ENCODE results near the gene SIRT3. TPM values are rescaled to one million over a fixed set of nuclear protein-coding genes. Genes with fewer than 3 reads are reported as not detected.
"Not testable (repeated sequence)": the region's sequence is repeated elsewhere in the genome, so short reads cannot be mapped to it uniquely, and the experiment has no call there.

Gene SIRT3
- total RNA-seq, 4 donors from 2014 or later = 7.9 to 20.1 (median 14.0) TPM

DNA sequence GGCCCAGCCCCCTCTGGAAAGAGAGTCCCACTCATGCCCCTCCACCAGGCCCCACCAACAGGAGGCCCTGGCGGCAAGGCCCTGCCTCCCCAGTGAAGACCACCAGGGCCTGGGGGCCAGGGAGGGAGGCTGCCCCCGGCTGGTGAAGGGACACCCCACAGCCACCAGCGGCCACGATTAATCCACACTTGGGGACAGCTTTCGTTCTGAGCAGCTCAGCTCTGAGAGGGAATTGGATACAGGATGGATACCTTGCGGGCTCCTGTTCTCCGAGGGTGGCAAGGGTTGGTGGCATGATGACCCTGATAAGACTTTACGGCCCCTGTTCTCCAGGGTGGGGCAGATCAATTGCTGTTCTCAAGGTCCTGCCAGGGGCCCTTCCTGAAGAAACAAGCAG is 35.2 kb upstream of the SIRT3 start:
- no peak overlapping the region for H3K27ac ChIP-seq (replicated peaks in 1 of 4)

DNA sequence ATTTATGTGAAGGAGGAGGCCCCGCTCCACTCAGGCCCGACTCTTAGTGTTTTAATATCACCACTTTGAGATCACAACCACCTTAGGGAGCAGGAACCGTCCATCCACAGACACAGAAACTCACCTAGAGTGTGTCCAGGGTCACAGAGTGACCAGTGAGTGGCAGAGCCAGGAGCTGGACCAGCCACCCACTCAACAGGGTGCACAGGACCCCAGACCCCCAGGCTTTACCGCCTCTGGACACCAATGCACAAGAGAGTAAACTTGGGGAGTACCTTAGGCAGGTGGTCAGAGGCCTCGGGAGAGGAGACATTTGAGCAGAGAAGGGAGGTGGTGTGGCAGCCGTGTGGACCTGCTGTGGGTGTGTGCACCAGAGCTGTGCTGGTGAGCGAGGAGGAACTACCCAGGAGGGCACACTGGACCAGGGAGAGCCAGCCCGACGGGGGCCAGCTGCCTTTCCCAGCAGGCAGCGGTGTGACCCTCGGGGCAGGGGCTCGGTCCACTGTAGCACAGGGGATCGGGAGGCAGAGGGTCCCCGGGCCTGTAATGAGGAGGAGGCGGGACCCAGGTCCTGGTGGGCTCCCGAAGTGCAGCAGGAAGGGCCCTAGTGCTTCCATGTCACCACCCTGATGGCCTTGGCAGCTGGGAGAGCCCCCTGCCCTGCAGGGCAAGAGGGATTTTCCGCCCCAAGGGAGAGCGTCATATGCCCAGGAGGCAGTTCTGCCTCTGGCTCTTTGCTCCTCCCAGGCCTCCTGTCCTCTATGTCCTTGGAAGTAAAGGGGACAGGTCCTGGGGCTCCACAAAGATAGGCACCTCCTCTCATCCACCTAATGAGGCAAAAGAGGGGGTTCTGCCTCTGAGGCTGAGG is 34.5 kb upstream of the SIRT3 start:
- TF ChIP-seq, protein P1, sequence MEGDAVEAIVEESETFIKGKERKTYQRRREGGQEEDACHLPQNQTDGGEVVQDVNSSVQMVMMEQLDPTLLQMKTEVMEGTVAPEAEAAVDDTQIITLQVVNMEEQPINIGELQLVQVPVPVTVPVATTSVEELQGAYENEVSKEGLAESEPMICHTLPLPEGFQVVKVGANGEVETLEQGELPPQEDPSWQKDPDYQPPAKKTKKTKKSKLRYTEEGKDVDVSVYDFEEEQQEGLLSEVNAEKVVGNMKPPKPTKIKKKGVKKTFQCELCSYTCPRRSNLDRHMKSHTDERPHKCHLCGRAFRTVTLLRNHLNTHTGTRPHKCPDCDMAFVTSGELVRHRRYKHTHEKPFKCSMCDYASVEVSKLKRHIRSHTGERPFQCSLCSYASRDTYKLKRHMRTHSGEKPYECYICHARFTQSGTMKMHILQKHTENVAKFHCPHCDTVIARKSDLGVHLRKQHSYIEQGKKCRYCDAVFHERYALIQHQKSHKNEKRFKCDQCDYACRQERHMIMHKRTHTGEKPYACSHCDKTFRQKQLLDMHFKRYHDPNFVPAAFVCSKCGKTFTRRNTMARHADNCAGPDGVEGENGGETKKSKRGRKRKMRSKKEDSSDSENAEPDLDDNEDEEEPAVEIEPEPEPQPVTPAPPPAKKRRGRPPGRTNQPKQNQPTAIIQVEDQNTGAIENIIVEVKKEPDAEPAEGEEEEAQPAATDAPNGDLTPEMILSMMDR (IDR thresholded peaks at IDR 0.05) = no peak
- TF ChIP-seq EP300 (IDR thresholded peaks at IDR 0.05) = no peak
- no peak for TF ChIP-seq POLR2A (IDR thresholded peaks at IDR 0.05; ENCODE audit: low read depth)
- TF ChIP-seq POLR2AphosphoS5 (IDR thresholded peaks at IDR 0.05) = no peak
- Histone ChIP-seq H3K36me3 (no peaks in the 10 kb centered on the region), H3K4me3 (no peak overlapping the region), H3K9me3 (peaks cover 0 to 4% (median 0%) of the 10 kb centered on the region in 4 donors), H3K4me1 (peaks cover 0 to 10% (median 8%) of the 10 kb centered on the region in 4 donors), H3K27ac (replicated peaks in 1 of 4) (peak overlapping the region in 3 of 4 donors; percentile 26 to 39 (median 34)), H3K27me3 (peaks cover 0 to 33% (median 0%) of the 10 kb centered on the region in 4 donors)
- intact Hi-C loops (cut with DNase I) = no loop called here
- DNase-seq (ENCODE audit: extremely low spot score) = no peak
- WGBS = 78% methylated on average over 17 of the region's 18 CpGs

More for the DNA sequence above, 35.2 kb upstream of the SIRT3 start:
- Histone ChIP-seq H3K4me1 (peaks cover 0 to 10% (median 8%) of the 10 kb centered on the region in 4 donors), H3K4me3 (no peak overlapping the region), H3K9me3 (no peaks in the 10 kb centered on the region), H3K27me3 (peaks cover 0 to 33% (median 0%) of the 10 kb centered on the region in 4 donors), H3K36me3 (no peaks in the 10 kb centered on the region)
- TF ChIP-seq POLR2A (IDR thresholded peaks at IDR 0.05; ENCODE audit: low read depth) (no peak), POLR2AphosphoS5 (IDR thresholded peaks at IDR 0.05) (no peak), EP300 (IDR thresholded peaks at IDR 0.05) (no peak)
- TF ChIP-seq, protein P1 (IDR thresholded peaks at IDR 0.05) = no peak
- 81% methylated on average over 5 of the region's 8 CpGs for WGBS
- DNase-seq (ENCODE audit: extremely low spot score) = no peak
- intact Hi-C loops (cut with DNase I) = no loop called here

DNA sequence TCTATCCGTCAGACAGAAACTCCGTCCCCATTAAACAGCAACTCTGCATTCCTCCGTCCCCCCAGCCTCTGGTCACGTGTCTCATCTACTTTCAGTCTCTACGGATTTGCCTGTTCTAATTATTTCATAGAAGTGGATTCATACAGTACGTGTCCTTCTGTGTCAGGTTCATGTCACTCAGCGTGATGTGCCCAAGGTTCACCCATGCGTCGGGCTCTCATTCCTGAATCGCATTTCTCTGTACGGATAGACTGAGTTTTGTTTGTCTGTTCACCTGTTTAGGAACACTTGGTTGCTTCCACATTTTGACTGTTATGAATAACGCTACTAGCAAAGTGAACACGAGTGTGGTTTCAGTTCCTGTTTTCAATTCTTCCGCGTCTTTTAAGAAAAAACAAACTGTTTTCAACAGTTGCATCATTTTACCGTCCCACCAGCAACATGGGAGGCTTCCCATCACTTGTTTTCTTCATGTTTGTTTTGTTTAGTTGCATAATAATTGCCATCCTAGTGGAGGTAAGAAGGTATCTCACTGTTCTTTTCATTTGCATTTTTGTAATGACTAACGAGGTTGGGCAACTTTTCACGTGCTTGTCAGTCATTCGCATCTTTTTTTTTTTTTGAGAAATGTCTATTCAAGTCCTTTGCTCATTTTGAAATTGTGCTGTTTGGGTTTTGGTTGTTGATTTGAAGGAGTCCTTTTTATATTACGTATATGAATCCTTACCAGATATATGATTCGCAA is 33.2 kb upstream of the SIRT3 start:
- no peak for DNase-seq (ENCODE audit: extremely low spot score)
- 50% methylated on average over 21 of the region's 21 CpGs for WGBS
- intact Hi-C loops (cut with DNase I) = no loop called here
- TF ChIP-seq POLR2AphosphoS5 (IDR thresholded peaks at IDR 0.05) (peak in 1 of 2 donors; percentile 17), POLR2A (IDR thresholded peaks at IDR 0.05; ENCODE audit: low read depth) (no peak), EP300 (IDR thresholded peaks at IDR 0.05) (peak; percentile 37)
- TF ChIP-seq, protein P1 (IDR thresholded peaks at IDR 0.05) = no peak
- Histone ChIP-seq H3K4me3 (peak overlapping the region in 3 of 4 donors; percentile 23 to 52 (median 36)), H3K9me3 (peaks cover 0 to 4% (median 0%) of the 10 kb centered on the region in 4 donors), H3K36me3 (no peaks in the 10 kb centered on the region), H3K27ac (replicated peaks in 1 of 4) (peak overlapping the region in 3 of 4 donors; percentile 65 to 70 (median 66)), H3K4me1 (peaks cover 0 to 10% (median 8%) of the 10 kb centered on the region in 4 donors), H3K27me3 (peaks cover 0 to 33% (median 0%) of the 10 kb centered on the region in 4 donors)

DNA sequence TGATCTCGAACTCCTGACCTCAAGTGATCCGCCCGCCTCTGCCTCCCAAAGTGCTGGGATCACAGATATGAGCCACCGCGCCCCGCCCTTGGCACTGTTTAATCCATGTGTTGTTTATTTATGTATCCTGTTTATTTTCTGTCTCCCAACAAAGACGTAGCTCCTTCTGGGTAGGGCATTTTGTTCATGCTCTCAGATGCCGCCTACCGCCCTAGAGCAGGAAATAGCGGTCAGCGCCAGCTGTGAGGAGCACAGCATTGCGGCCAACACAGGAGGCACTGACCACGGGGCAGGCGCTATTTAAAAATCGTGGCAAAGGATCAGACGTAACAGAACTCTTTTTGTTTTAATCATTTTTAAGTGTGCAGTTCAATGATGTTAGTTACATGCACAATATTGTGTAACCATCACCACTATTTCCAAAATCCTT is 32.6 kb upstream of the SIRT3 start:
- H3K9me3 ChIP-seq; H3K36me3 ChIP-seq; intact Hi-C loops (cut with DNase I); DNase-seq (ENCODE audit: extremely low spot score): not testable (repeated sequence)
- TF ChIP-seq, protein P1 (IDR thresholded peaks at IDR 0.05) = peak in 1 of 3 experiments; percentile 14
- TF ChIP-seq POLR2AphosphoS5 (IDR thresholded peaks at IDR 0.05) = peak in 1 of 2 donors; percentile 5
- Histone ChIP-seq H3K4me3 (peak overlapping the region in 3 of 4 donors; percentile 23 to 52 (median 36)), H3K27me3 (peaks cover 0 to 33% (median 0%) of the 10 kb centered on the region in 4 donors), H3K4me1 (peaks cover 0 to 10% (median 8%) of the 10 kb centered on the region in 4 donors), H3K27ac (replicated peaks in 1 of 4) (peak overlapping the region; percentile 64 to 70 (median 66))
- WGBS = 55% methylated on average over 16 of the region's 16 CpGs
